A549 treated with GW870086 at 1 μM for 4 hours (cell line): ENCODE measurements around the gene PAQR3. TPM values are rescaled to one million over a fixed set of nuclear protein-coding genes. Genes with fewer than 3 reads are reported as not detected.

Experiments
- total RNA-seq: library from RNA; stranded (reverse); fragments of 200-300 nt; extraction: Qiagen RNA extraction; gene quantifications from 5 replicates; pipeline ENCODE4 v1.2.3, GENCODE V29; 2022; ENCODE audit warnings: low read depth

PAQR3 gene, protein sequence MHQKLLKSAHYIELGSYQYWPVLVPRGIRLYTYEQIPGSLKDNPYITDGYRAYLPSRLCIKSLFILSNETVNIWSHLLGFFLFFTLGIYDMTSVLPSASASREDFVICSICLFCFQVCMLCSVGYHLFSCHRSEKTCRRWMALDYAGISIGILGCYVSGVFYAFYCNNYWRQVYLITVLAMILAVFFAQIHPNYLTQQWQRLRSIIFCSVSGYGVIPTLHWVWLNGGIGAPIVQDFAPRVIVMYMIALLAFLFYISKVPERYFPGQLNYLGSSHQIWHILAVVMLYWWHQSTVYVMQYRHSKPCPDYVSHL
- 7.1 to 11.7 TPM (median 8.3 TPM) in 5 replicates for total RNA-seq

DNA sequence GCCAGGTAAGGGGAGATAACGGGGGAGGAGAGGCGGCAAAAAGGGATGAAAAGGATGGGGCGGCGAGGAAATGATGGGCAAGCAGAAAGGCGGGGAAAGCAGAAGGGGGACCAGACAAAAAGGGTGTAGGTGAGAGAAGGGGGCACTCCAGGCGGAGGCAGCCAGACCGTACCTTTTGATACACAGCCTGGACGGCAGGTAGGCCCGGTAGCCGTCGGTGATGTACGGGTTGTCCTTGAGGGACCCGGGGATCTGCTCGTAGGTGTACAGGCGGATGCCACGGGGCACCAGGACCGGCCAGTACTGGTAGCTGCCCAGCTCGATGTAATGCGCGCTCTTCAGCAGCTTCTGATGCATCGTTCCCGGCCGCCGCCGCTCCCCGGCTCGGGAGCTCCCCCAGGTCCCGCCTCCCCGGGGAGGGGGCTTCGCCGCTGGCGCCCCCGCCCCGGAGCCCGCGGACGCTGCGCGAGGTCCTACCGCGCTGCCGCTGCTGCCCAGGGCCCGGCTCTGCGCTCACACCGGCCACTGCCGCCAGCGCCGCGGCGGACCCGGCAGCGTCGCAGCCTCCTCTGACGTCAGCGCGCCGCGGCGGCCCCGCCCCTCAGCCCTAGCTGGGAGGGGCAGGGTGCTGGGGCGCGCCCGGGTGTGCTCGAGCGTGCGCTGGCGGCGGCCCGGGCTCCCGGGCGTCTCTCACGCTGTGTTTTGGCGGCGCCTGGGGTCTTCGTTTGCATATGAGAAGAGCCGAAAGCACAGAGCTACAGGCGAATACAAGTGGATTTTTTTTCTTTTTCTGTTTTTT is at the start of gene PAQR3:
PAQR3 (minus strand) TSS at position 571 of the 799 bp plus-strand sequence; CDS start at position 357, 214 bp downstream.

Other genes starting within 250 kb of the PAQR3 start
- gene BMP2K, start 163.1 kb downstream of the PAQR3 start, total RNA-seq, result 8.5 to 14.4 TPM (median 13.2 TPM) in 5 replicates